SKM-1 (cell line): ENCODE results near the gene MYOZ1.

Experiments used
- DNase-seq: peaks from one replicate; lab custom pipeline; 2025; ENCODE audit not compliant: unreplicated experiment; lab: John Stamatoyannopoulos, UW

MYOZ1 gene

GRCh38 chr10:73601486-73601921 is 39.8 kb downstream of the MYOZ1 start:
- DNase-seq: no peak

DNA sequence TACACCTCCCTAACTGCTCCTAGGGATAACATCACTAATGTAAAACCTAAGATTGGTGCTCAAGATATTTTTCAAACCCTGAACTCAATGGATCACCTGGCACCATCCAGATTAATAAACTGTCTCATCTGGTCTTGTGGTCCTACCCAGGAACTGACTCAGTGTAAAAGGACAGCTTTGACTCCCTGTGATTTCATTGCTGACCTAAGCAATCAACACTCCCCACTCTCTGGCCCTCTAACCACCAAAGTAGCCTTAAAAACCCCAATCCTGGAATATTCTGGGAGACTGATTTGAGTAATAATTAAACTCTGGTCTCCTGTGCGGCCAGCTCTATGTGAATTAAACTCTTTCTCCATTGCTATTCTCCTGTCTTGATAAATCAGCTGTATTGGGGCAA is 43.9 kb downstream of the MYOZ1 start:
- DNase-seq: no peak

GRCh38 chr10:73593812-73594211 is 47.5 kb downstream of the MYOZ1 start:
- no peak for DNase-seq

DNA sequence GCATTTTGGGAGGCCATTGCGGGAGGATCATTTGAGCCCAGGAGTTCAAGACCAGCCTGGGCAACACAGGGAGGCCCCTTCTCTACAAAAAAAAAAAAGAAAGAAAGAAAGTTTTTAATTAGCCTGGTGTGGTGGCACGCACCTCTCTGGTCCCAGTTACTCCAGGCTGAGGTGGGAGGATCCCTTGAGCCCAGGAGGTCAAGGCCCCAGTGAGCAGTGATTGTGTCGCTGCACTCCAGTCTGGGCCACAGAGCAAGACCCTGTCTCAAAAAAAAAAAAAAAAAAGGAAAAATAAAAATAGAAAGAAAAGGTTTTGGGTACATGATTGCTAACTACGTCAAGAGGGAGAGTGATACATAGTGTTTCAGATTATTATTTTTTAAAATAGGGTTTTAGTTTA is 48.2 kb downstream of the MYOZ1 start:
- DNase-seq: no peak

- DNase-seq: no peak
Observed at GRCh38 chr10:73591935-73592699, 49.2 kb downstream of the MYOZ1 start.

DNA sequence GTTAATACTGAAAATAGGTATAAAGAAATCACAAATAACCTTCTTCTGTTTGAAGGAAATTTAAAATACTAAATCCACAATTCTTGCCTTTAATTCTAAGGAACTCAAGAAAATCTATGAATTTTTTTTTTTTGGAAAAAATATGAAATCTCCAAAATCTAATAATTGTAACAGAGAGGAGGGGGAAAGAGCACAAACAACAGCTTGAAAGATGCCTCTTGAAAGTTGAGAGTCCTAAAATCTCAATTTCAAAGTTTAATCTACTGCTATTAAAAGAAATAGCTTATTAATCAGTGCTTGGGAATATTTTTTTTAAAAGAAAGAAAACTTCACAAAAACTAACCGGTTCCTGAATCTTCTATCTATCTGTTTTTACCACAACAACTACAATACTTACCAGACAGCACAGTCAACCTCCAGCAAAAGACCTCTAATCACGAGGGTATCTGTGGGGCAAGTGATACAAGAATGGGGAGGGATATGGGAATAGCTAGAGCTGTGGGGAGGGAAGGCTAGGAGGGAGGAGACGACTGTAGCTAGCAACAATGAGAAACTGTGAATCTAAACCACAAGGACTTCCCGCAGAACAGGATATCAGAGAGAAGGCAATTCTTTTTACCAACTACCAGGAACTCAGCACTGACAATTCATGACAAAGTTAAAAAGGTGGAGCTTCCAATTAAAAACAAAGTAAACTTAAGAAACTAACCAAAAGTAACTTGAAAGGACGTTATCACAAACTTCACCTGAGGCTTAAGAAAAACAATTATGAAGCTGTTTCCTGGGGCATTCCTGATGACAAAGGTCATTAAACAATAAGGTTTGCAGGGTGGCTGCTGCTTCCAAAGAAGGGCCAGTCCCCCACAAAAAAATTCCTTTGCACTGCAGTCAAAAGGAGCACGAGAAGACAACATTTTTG is 50.1 kb downstream of the MYOZ1 start, which contains the start of gene USP54:
TSS of gene USP54 (minus strand) at position 462 of the 919 bp plus-strand sequence. CDS start 15,684 bp downstream, outside the sequence.
- DNase-seq: no peak

GRCh38 chr10:73589563-73590126 is 51.6 kb downstream of the MYOZ1 start:
- no peak for DNase-seq

DNA sequence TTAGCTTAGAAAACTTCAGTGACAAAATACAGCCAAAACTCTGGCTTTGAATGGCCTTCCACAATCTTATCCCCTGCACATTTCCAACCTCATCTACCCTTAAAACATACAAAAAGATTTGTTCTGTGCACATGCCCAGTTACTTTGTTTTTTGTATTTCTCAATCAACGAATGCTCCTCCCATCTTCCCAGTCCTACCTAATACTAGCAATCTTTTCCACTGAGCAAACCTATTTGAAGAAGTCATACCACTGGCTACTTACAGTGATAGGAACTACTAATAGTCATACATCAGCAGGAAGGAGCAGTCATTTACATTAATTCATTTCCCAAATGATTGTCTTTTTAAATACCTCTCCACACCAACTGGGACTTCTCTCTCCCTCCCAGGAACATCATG is 52.6 kb downstream of the MYOZ1 start:
- no peak for DNase-seq

- DNase-seq: no peak
Observed at GRCh38 chr10:73586583-73586984, 54.7 kb downstream of the MYOZ1 start.

DNA sequence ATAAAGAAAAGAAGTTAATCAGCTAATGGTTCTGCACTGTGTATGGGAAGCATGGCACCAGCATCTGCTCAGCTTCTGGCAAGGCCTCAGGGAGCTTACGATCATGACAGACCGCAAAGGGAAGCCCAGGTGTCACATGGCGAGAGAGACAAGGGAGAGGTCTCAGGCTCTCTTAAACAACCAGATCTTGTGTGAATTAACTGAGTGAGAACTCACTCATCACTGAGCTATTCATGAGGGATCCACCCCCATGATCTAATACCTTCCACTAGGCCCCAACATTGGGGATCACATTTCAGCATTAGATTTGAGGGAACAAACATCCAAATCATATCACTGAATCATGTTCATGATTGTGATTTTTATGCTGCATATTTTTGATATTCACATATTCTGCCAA is 55.9 kb downstream of the MYOZ1 start:
- DNase-seq: no peak

DNA sequence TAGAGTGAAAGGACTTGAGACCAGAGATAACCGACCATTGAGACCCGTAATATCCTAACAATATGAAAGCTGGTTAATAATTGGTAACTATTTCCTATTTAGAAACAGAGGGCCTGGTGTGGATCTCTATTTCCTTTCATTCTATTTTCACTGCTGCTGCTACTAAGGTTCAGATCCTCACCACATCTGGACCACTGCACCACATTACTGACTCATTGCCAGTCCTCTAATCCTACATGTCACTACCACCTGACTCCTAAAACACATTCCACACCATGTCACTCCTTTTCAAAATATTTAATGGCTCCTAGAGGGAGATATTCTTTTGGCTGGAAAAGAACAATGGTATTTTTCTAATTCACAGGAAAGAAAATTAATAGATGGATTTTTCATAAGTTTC is 56.5 kb downstream of the MYOZ1 start:
- no peak for DNase-seq

GRCh38 chr10:73581918-73582317 is 59.4 kb downstream of the MYOZ1 start:
- DNase-seq: no peak
